HepG2 (cell line): ENCODE data around the gene DLX5. TPM values are rescaled to one million over a fixed set of nuclear protein-coding genes. Genes with fewer than 3 reads are reported as not detected.

Source experiments
- ATRX ChIP-seq: sonication (generic); formaldehyde crosslinking; IDR thresholded peaks from 2 replicates; pipeline ENCODE4 v1.4.0; 2020; ENCODE audit warnings: missing genetic modification reagents, borderline replicate concordance
- DZIP1 ChIP-seq: sonication (generic); formaldehyde crosslinking; IDR thresholded peaks from 2 replicates; pipeline ENCODE4 v1.5.0; 2020; ENCODE audit warnings: mild to moderate bottlenecking, missing genetic modification reagents
- GATAD2A ChIP-seq: IDR thresholded peaks from 2 replicates; pipeline ENCODE4 v1.6.1; 2016
- KDM5A ChIP-seq: fragments of 200-600 bp; sonication (generic); IDR thresholded peaks from 2 replicates; pipeline ENCODE4 v1.7.0; 2018; ENCODE audit warnings: antibody characterized with exemption, mild to moderate bottlenecking, low read length, borderline replicate concordance
- MLLT10 ChIP-seq: sonication (generic); formaldehyde crosslinking; IDR thresholded peaks from 2 replicates; pipeline ENCODE4 v1.4.0; 2020; ENCODE audit warnings: missing genetic modification reagents
- RARA ChIP-seq: IDR thresholded peaks from 2 replicates; pipeline ENCODE4 v1.6.1; 2016; ENCODE audit warnings: missing genetic modification reagents, missing compliant biosample characterization
- REPIN1 ChIP-seq: sonication (generic); formaldehyde crosslinking; IDR thresholded peaks from 2 replicates; pipeline ENCODE4 v1.8.0; 2022; ENCODE audit warnings: missing genetic modification reagents, low read depth, mild to moderate bottlenecking, borderline replicate concordance
- SSRP1 ChIP-seq: IDR thresholded peaks from 2 replicates; pipeline ENCODE4 v1.6.1; 2016; ENCODE audit warnings: control low read depth
- ZBED4 ChIP-seq: sonication (generic); formaldehyde crosslinking; IDR thresholded peaks from 2 replicates; pipeline ENCODE4 v1.4.0; 2020; ENCODE audit warnings: missing genetic modification reagents, borderline replicate concordance
- ZBTB1 ChIP-seq: sonication (generic); formaldehyde crosslinking; IDR thresholded peaks from 2 replicates; pipeline ENCODE4 v1.4.0; 2020; ENCODE audit warnings: missing genetic modification reagents, borderline replicate concordance
- ZBTB10 ChIP-seq: sonication (generic); formaldehyde crosslinking; IDR thresholded peaks from 2 replicates; pipeline ENCODE4 v1.4.0; 2020; ENCODE audit warnings: missing genetic modification reagents, borderline replicate concordance
- ZBTB8A ChIP-seq: sonication (generic); formaldehyde crosslinking; IDR thresholded peaks from 2 replicates; pipeline ENCODE4 v1.4.0; 2020; ENCODE audit warnings: mild to moderate bottlenecking, low read depth, missing genetic modification reagents, borderline replicate concordance
- ZNF350 ChIP-seq: sonication (generic); formaldehyde crosslinking; IDR thresholded peaks from 2 replicates; pipeline ENCODE4 v1.4.0; 2020; ENCODE audit warnings: mild to moderate bottlenecking, low read depth, missing genetic modification reagents, borderline replicate concordance
- ZNF577 ChIP-seq: sonication (generic); formaldehyde crosslinking; IDR thresholded peaks from 2 replicates; pipeline ENCODE4 v1.4.0; 2020; ENCODE audit warnings: mild to moderate bottlenecking, low read depth, missing genetic modification reagents, borderline replicate concordance
- polyA plus RNA-seq, 8 experiments: library from polyadenylated mRNA; depleted of rRNA in 3 of 8; stranded (reverse) in 7 of 8; unstranded in 1 of 8; fragments of >200 nt; fragmentation: Illumina TruSeq in 4 of 8; extraction: Trizol in 4 of 8; gene quantifications; 2 replicates each; pipeline versions ENCODE4 v1.2.1 to v1.2.3, GENCODE V29; 2011 to 2016; ENCODE audit warnings: low read depth in 4 of 8, missing spikeins in 1 of 8, mixed read lengths in 1 of 8; ENCODE audit not compliant: insufficient read depth in 1 of 8
- total RNA-seq, 5 experiments: library from RNA; depleted of rRNA; stranded (reverse); fragments of >200 nt; fragmentation: Illumina TruSeq; extraction: Trizol; gene quantifications; 2 replicates each; pipeline ENCODE4 v1.2.3, GENCODE V29; 2016; ENCODE audit warnings: low read depth in 1 of 5
- TF ChIP-seq, protein P1 (sequence below), 2 experiments: IDR thresholded peaks; 2 replicates each; pipeline ENCODE4 v1.6.1; 2011 to 2012; ENCODE audit warnings: low read length in 2 of 2, borderline replicate concordance in 1 of 2, low read depth in 1 of 2, mild to moderate bottlenecking in 1 of 2, moderate library complexity in 1 of 2

Gene DLX5
- total and polyA plus RNA-seq, 2 of the 13 experiments (the other 11 are each of a cell fraction or from before 2014, with no cell fraction given), result not detected

GRCh38 chr7:97006055-97006815 lies 18.4 kb downstream of the DLX5 start (continued):
- TF ChIP-seq ZBTB10 (no peak), KDM5A (no peak; the same call in 1 of the 2 replicates), SSRP1 (CRISPR knock-in tag) (no peak), REPIN1 (0 out of 2 replicates have a peak, but pooled peaks have one; percentile 17), ZNF350 (CRISPR knock-in tag) (0 out of 2 replicates have a peak, but pooled peaks have one; percentile 8), ATRX (CRISPR knock-in tag) (no peak), GATAD2A (CRISPR knock-in tag) (no peak), RARA (peak; percentile 4; the same call in 1 of the 2 replicates), DZIP1 (CRISPR knock-in tag) (0 out of 2 replicates have a peak, but pooled peaks have one; percentile 13), MLLT10 (CRISPR knock-in tag) (no peak), ZBTB8A (no peak), ZBTB1 (CRISPR knock-in tag) (no peak), ZNF577 (CRISPR knock-in tag) (no peak), ZBED4 (no peak)
- TF ChIP-seq, protein P1, sequence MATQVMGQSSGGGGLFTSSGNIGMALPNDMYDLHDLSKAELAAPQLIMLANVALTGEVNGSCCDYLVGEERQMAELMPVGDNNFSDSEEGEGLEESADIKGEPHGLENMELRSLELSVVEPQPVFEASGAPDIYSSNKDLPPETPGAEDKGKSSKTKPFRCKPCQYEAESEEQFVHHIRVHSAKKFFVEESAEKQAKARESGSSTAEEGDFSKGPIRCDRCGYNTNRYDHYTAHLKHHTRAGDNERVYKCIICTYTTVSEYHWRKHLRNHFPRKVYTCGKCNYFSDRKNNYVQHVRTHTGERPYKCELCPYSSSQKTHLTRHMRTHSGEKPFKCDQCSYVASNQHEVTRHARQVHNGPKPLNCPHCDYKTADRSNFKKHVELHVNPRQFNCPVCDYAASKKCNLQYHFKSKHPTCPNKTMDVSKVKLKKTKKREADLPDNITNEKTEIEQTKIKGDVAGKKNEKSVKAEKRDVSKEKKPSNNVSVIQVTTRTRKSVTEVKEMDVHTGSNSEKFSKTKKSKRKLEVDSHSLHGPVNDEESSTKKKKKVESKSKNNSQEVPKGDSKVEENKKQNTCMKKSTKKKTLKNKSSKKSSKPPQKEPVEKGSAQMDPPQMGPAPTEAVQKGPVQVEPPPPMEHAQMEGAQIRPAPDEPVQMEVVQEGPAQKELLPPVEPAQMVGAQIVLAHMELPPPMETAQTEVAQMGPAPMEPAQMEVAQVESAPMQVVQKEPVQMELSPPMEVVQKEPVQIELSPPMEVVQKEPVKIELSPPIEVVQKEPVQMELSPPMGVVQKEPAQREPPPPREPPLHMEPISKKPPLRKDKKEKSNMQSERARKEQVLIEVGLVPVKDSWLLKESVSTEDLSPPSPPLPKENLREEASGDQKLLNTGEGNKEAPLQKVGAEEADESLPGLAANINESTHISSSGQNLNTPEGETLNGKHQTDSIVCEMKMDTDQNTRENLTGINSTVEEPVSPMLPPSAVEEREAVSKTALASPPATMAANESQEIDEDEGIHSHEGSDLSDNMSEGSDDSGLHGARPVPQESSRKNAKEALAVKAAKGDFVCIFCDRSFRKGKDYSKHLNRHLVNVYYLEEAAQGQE (IDR thresholded peaks at IDR 0.05; ENCODE audit: borderline replicate concordance in 1 of 2, low read depth in 1 of 2, low read length in 2 of 2), result no peak
